CD14-positive monocyte (primary cell): Measurements from ENCODE around the gene PEX10. TPM values are rescaled to one million over a fixed set of nuclear protein-coding genes. Genes with fewer than 3 reads are reported as not detected.

Experiments
- DNase-seq, 3 donors: peaks; one replicate each; pipeline ENCODE4 v3.0.0-alpha.2; 2011 to 2022
- H2AFZ ChIP-seq: 2 replicates; pipeline ENCODE4 v1.6.0; 2012; ENCODE audit warnings: mild to moderate bottlenecking, low read depth, low read length, inconsistent platforms; ENCODE audit not compliant: insufficient read depth, poor library complexity, severe bottlenecking
- H3K27ac ChIP-seq, 2 donors: 1 replicate in 1 of 2; 2 replicates in 1 of 2; pipeline ENCODE4 v1.5.1; 2012 to 2013; ENCODE audit warnings: low read length in 2 of 2, control low read depth in 1 of 2, inconsistent platforms in 1 of 2, low read depth in 1 of 2, mild to moderate bottlenecking in 1 of 2
- H3K27me3 ChIP-seq, 2 donors: one replicate each; pipeline versions ENCODE4 v1.6.0 to v1.6.1; 2011 to 2013; ENCODE audit warnings: low read length in 2 of 2; ENCODE audit not compliant: control insufficient read depth in 2 of 2, insufficient read depth in 2 of 2
- H3K36me3 ChIP-seq, 2 donors: replicated peaks in 1 of 2; 1 replicate in 1 of 2; 2 replicates in 1 of 2; pipeline versions ENCODE4 v1.5.1 to v1.6.1; 2012 to 2013; ENCODE audit warnings: low read length in 2 of 2, control low read depth in 1 of 2, inconsistent platforms in 1 of 2, mild to moderate bottlenecking in 1 of 2; ENCODE audit not compliant: insufficient read depth in 2 of 2, control insufficient read depth in 1 of 2
- H3K4me1 ChIP-seq, 2 donors: 1 replicate in 1 of 2; 2 replicates in 1 of 2; pipeline versions ENCODE4 v1.5.1 to v1.6.1; 2012 to 2013; ENCODE audit warnings: low read length in 2 of 2, control low read depth in 1 of 2, inconsistent platforms in 1 of 2, mild to moderate bottlenecking in 1 of 2, moderate library complexity in 1 of 2; ENCODE audit not compliant: insufficient read depth in 2 of 2, control insufficient read depth in 1 of 2
- H3K4me2 ChIP-seq: replicated peaks from 2 replicates; pipeline ENCODE3; 2012; ENCODE audit warnings: low read length, moderate library complexity, mild to moderate bottlenecking; ENCODE audit not compliant: poor library complexity, severe bottlenecking; ENCODE audit errors: extremely low read depth
- H3K4me3 ChIP-seq, 3 experiments: fragments of 200-600 bp in 1 of 3; sonication (generic) in 1 of 3; replicated peaks in 1 of 3; 1 replicate in 2 of 3; 2 replicates in 1 of 3; pipeline ENCODE4 v1.5.1; 2011 to 2013; ENCODE audit warnings: low read length in 3 of 3, mild to moderate bottlenecking in 3 of 3, control low read depth in 2 of 3, low read depth in 2 of 3, inconsistent platforms in 1 of 3, moderate library complexity in 1 of 3
- H3K79me2 ChIP-seq: 2 replicates; pipeline ENCODE4 v1.6.0; 2012; ENCODE audit warnings: mild to moderate bottlenecking, control low read depth, inconsistent platforms, low read length, moderate library complexity; ENCODE audit not compliant: insufficient read depth
- H3K9ac ChIP-seq: 2 replicates; pipeline ENCODE4 v1.6.0; 2017; ENCODE audit warnings: low read length, mild to moderate bottlenecking; ENCODE audit not compliant: insufficient read depth, poor library complexity, severe bottlenecking
- H3K9me3 ChIP-seq, 2 donors: replicated peaks in 1 of 2; 1 replicate in 1 of 2; 2 replicates in 1 of 2; pipeline versions ENCODE4 v1.5.1 to v1.6.1; 2012 to 2013; ENCODE audit warnings: low read length in 2 of 2, control low read depth in 1 of 2; ENCODE audit not compliant: control insufficient read depth in 1 of 2, insufficient read depth in 1 of 2
- H4K20me1 ChIP-seq: 2 replicates; pipeline ENCODE4 v1.6.0; 2012; ENCODE audit warnings: mild to moderate bottlenecking, low read length, control low read depth, moderate library complexity; ENCODE audit not compliant: insufficient read depth
- H3K27ac Mint-ChIP-seq, 7 donors: one replicate each; pipeline ENCODE4 v1.8.0; 2020; ENCODE audit warnings: mild to moderate bottlenecking in 7 of 7, mixed read lengths in 7 of 7, moderate library complexity in 6 of 7, inconsistent platforms in 2 of 7
- H3K27me3 Mint-ChIP-seq, 3 donors: one replicate each; pipeline ENCODE4 v1.8.0; 2021 to 2022; ENCODE audit warnings: low read depth in 3 of 3, mild to moderate bottlenecking in 3 of 3, mixed read lengths in 3 of 3, moderate library complexity in 3 of 3, inconsistent platforms in 1 of 3
- H3K36me3 Mint-ChIP-seq, 2 donors: one replicate each; pipeline ENCODE4 v1.8.0; 2020; ENCODE audit warnings: mixed read lengths in 2 of 2, inconsistent platforms in 1 of 2, mild to moderate bottlenecking in 1 of 2
- H3K4me1 Mint-ChIP-seq: one replicate; pipeline ENCODE4 v1.8.0; 2020; ENCODE audit warnings: mild to moderate bottlenecking, mixed read lengths
- H3K4me3 Mint-ChIP-seq, 2 donors: one replicate each; pipeline ENCODE4 v1.8.0; 2020; ENCODE audit warnings: mild to moderate bottlenecking in 2 of 2, mixed read lengths in 2 of 2, moderate library complexity in 1 of 2
- H3K9me3 Mint-ChIP-seq, 7 donors: one replicate each; pipeline ENCODE4 v1.8.0; 2020 to 2022; ENCODE audit warnings: mixed read lengths in 7 of 7, mild to moderate bottlenecking in 6 of 7, moderate library complexity in 6 of 7, inconsistent platforms in 2 of 7
- CTCF ChIP-seq: fragments of 200-600 bp; IDR thresholded peaks from one replicate; pipeline ENCODE4 v1.8.0; 2022; ENCODE audit warnings: antibody characterized with exemption, mild to moderate bottlenecking
- WGBS: methylation state at CpG from one replicate; pipeline ENCODE4 v1.1.5; 2013; ENCODE audit warnings: missing lambda C conversion rate; ENCODE audit not compliant: insufficient coverage; 5-methylcytosine and 5-hydroxymethylcytosine counted together
- intact Hi-C, 2 donors: fragments of 100-400 bp; cut with micrococcal nuclease; formaldehyde crosslinking; loops; one replicate each; pipeline versions ENCODE4 v1.15.0 to v1.15.1; 2023
- polyA plus RNA-seq, 3 donors: library from polyadenylated mRNA; depleted of rRNA in 1 of 3; unstranded in 2 of 3; stranded (reverse) in 1 of 3; fragments of 300-500 nt in 2 of 3; fragments of >200 nt in 1 of 3; fragmentation: Illumina TruSeq in 2 of 3; gene quantifications; 1 replicate in 2 of 3; 2 replicates in 1 of 3; pipeline ENCODE4 v1.2.3, GENCODE V29; 2012 to 2021

The PEX10 gene
- polyA plus RNA-seq, 3 donors: 7.0 to 10.5 (median 8.2) TPM

- intact Hi-C loops: no loop called here
- no peak overlapping the region for H3K4me3 Mint-ChIP-seq
- no peak overlapping the region for H2AFZ ChIP-seq
Observed at GRCh38 chr1:2438038-2438437, 25.7 kb upstream of the PEX10 start.

GRCh38 chr1:2437617-2438016, 25.3 kb upstream of the PEX10 start:
- H3K27ac Mint-ChIP-seq: no peak overlapping the region
- Histone ChIP-seq H4K20me1 (no peaks in the 10 kb centered on the region), H2AFZ (no peak overlapping the region), H3K9ac (no peak overlapping the region), H3K4me1 (no peaks in the 10 kb centered on the region), H3K4me2 (no peak overlapping the region), H3K27ac (no peak overlapping the region), H3K79me2 (no peaks in the 10 kb centered on the region), H3K27me3 (peaks cover 0 to 3% of the 10 kb centered on the region in 2 donors), H3K9me3 (no peaks in the 10 kb centered on the region), H3K4me3 (no peak overlapping the region), H3K36me3 (no peaks in the 10 kb centered on the region)
- no peaks in the 10 kb centered on the region for H3K4me1 Mint-ChIP-seq
- H3K36me3 Mint-ChIP-seq: no peaks in the 10 kb centered on the region
- H3K27me3 Mint-ChIP-seq: peaks cover 10 to 25% (median 15%) of the 10 kb centered on the region in 3 donors
- DNase-seq: no peak
- TF ChIP-seq CTCF: no peak
- 93% methylated on average over 13 of the region's 15 CpGs for WGBS
- intact Hi-C loops: no loop called here
- peaks cover 0 to 3% (median 0%) of the 10 kb centered on the region in 7 donors for H3K9me3 Mint-ChIP-seq
- no peak overlapping the region for H3K4me3 Mint-ChIP-seq

More at GRCh38 chr1:2438038-2438437, 25.7 kb upstream of the PEX10 start:
- no peak overlapping the region for H3K9ac ChIP-seq
- peaks cover 0 to 3% (median 0%) of the 10 kb centered on the region in 7 donors for H3K9me3 Mint-ChIP-seq
- H3K27me3 Mint-ChIP-seq: peaks cover 13 to 30% (median 17%) of the 10 kb centered on the region in 3 donors
- no peaks in the 10 kb centered on the region for H4K20me1 ChIP-seq
- H3K27me3 ChIP-seq: peaks cover 0 to 8% of the 10 kb centered on the region in 2 donors
- TF ChIP-seq CTCF: no peak
- no peak for DNase-seq
- H3K4me1 Mint-ChIP-seq: no peaks in the 10 kb centered on the region
- no peaks in the 10 kb centered on the region for H3K36me3 Mint-ChIP-seq
- no peaks in the 10 kb centered on the region for H3K9me3 ChIP-seq
- H3K79me2 ChIP-seq: no peaks in the 10 kb centered on the region
- H3K27ac Mint-ChIP-seq: no peak overlapping the region
- no peaks in the 10 kb centered on the region for H3K4me1 ChIP-seq
- no peak overlapping the region for H3K4me2 ChIP-seq
- H3K27ac ChIP-seq: no peak overlapping the region
- no peaks in the 10 kb centered on the region for H3K36me3 ChIP-seq
- H3K4me3 ChIP-seq: no peak overlapping the region
- 32% methylated on average over 15 of the region's 15 CpGs for WGBS
